Peyer's patch (tissue), 4 donors: Measurements from ENCODE around the gene FAM171A1.

Source experiments
- CTCF ChIP-seq, 6 experiments: fragments of 450-650 bp in 4 of 6; fragments of 200-600 bp in 2 of 6; sonication (generic) in 1 of 6; IDR thresholded peaks; one replicate each; pipeline ENCODE4 v1.5.1; 2017 to 2019; ENCODE audit warnings: antibody characterized with exemption in 6 of 6, mild to moderate bottlenecking in 3 of 6, moderate library complexity in 1 of 6
- POLR2A ChIP-seq, 2 donors: fragments of 450-650 bp; IDR thresholded peaks; one replicate each; pipeline ENCODE4 v1.5.1; 2017; ENCODE audit warnings: antibody characterized with exemption in 2 of 2, mild to moderate bottlenecking in 2 of 2, moderate library complexity in 2 of 2

- TF ChIP-seq CTCF (IDR thresholded peaks at IDR 0.05) (no peak), POLR2A (IDR thresholded peaks at IDR 0.05) (no peak)
Measured at GRCh38 chr10:15182540-15183207, 188.4 kb downstream of the FAM171A1 start.
